Vagina (tissue), 2 donors: ENCODE measurements around the gene SHMT1. TPM values are rescaled to one million over a fixed set of nuclear protein-coding genes. Genes with fewer than 3 reads are reported as not detected.
"Not testable (repeated sequence)": the region's sequence is repeated elsewhere in the genome, so short reads cannot be mapped to it uniquely, and the experiment has no call there.

Experiments used
- DNase-seq, 2 donors: peaks; one replicate each; pipeline ENCODE4 v3.0.0-alpha.2; 2017; ENCODE audit errors: extremely low spot score in 2 of 2
- H3K27ac ChIP-seq: fragments of 200-600 bp; sonication (generic); one replicate; pipeline ENCODE4 v1.5.1; 2019
- H3K27me3 ChIP-seq: fragments of 200-600 bp; sonication (generic); one replicate; pipeline ENCODE4 v1.5.1; 2019
- H3K36me3 ChIP-seq, 2 donors: fragments of 200-600 bp; sonication (generic); one replicate each; pipeline ENCODE4 v1.5.1; 2017 to 2019
- H3K4me1 ChIP-seq: fragments of 200-600 bp; sonication (generic); one replicate; pipeline ENCODE4 v1.5.1; 2019
- H3K4me3 ChIP-seq, 2 donors: fragments of 200-600 bp; sonication (generic); 1 replicate in 1 of 2; 2 replicates in 1 of 2; pipeline ENCODE4 v1.5.1; 2016 to 2019
- H3K9me3 ChIP-seq: fragments of 200-600 bp; sonication (generic); one replicate; pipeline ENCODE4 v1.5.1; 2019
- POLR2A ChIP-seq, 2 donors: fragments of 450-650 bp; IDR thresholded peaks; one replicate each; pipeline ENCODE4 v1.6.1; 2017; ENCODE audit warnings: antibody characterized with exemption in 2 of 2, mild to moderate bottlenecking in 2 of 2, moderate library complexity in 2 of 2
- POLR2AphosphoS5 ChIP-seq, 2 donors: sonication (generic); formaldehyde crosslinking; IDR thresholded peaks; one replicate each; pipeline ENCODE4 v1.9.0; 2017; ENCODE audit warnings: antibody characterized with exemption in 2 of 2, mild to moderate bottlenecking in 2 of 2, low read depth in 1 of 2; ENCODE audit not compliant: insufficient read depth in 1 of 2
- intact Hi-C: fragments of 100-400 bp; cut with DNase I; formaldehyde crosslinking; loops from one replicate; pipeline ENCODE4 v1.15.1; 2023
- total RNA-seq: library from RNA; depleted of rRNA; stranded (reverse); fragments of >200 nt; gene quantifications from one replicate; pipeline ENCODE4 v1.2.3, GENCODE V29; 2016
- TF ChIP-seq, protein P1 (sequence below), 3 experiments: fragments of 450-650 bp in 2 of 3; fragments of 200-600 bp in 1 of 3; sonication (generic) in 1 of 3; IDR thresholded peaks; one replicate each; pipeline ENCODE4 v1.5.1; 2017 to 2019; ENCODE audit warnings: antibody characterized with exemption in 3 of 3, mild to moderate bottlenecking in 2 of 3, moderate library complexity in 2 of 3

SHMT1 gene
- total RNA-seq, 1 donor from 2014 or later = 31.4 TPM

DNA sequence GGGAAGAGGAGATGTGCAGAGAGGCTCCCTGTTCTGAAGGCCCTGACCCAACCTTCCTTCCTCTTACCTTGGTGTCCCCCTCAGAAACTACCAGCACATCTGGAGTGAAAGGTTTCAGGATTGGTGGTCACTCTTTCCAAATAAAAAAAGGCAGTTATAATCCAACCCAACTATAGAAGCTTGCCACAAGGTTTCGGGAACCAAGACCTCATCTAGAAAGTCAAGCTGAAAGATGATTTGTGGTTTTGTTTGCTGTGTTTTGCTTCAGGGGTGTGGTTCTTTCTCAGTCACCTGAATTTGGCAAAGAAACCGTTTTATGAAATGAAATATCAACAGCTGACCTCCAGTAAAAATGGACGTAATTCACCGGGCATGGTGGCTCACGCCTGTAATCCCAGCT lies 19.3 kb downstream of the SHMT1 start:
- no peaks in the 10 kb centered on the region for H3K4me1 ChIP-seq
- TF ChIP-seq, protein P1, sequence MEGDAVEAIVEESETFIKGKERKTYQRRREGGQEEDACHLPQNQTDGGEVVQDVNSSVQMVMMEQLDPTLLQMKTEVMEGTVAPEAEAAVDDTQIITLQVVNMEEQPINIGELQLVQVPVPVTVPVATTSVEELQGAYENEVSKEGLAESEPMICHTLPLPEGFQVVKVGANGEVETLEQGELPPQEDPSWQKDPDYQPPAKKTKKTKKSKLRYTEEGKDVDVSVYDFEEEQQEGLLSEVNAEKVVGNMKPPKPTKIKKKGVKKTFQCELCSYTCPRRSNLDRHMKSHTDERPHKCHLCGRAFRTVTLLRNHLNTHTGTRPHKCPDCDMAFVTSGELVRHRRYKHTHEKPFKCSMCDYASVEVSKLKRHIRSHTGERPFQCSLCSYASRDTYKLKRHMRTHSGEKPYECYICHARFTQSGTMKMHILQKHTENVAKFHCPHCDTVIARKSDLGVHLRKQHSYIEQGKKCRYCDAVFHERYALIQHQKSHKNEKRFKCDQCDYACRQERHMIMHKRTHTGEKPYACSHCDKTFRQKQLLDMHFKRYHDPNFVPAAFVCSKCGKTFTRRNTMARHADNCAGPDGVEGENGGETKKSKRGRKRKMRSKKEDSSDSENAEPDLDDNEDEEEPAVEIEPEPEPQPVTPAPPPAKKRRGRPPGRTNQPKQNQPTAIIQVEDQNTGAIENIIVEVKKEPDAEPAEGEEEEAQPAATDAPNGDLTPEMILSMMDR (IDR thresholded peaks at IDR 0.05) = no peak
- TF ChIP-seq POLR2A (IDR thresholded peaks at IDR 0.05) = no peak
- TF ChIP-seq POLR2AphosphoS5 (IDR thresholded peaks at IDR 0.05; ENCODE audit: insufficient read depth in 1 of 2, low read depth in 1 of 2) = no peak
- no peaks in the 10 kb centered on the region for H3K9me3 ChIP-seq
- H3K36me3 ChIP-seq = peaks cover 0 to 46% of the 10 kb centered on the region in 2 donors
- DNase-seq = no peak
- no peak overlapping the region for H3K4me3 ChIP-seq
- H3K27me3 ChIP-seq = no peaks in the 10 kb centered on the region
- H3K27ac ChIP-seq = no peak overlapping the region
- intact Hi-C loops = no loop called here

GRCh38 chr17:18339933-18340332 lies 23.4 kb downstream of the SHMT1 start:
- Histone ChIP-seq H3K4me1 (no peaks in the 10 kb centered on the region), H3K9me3 (no peaks in the 10 kb centered on the region), H3K27ac (no peak overlapping the region), H3K4me3 (no peak overlapping the region), H3K27me3 (no peaks in the 10 kb centered on the region), H3K36me3 (peaks cover 0 to 31% of the 10 kb centered on the region in 2 donors)
- TF ChIP-seq POLR2A (IDR thresholded peaks at IDR 0.05) (no peak), POLR2AphosphoS5 (IDR thresholded peaks at IDR 0.05; ENCODE audit: insufficient read depth in 1 of 2, low read depth in 1 of 2) (no peak)
- TF ChIP-seq, protein P1 (IDR thresholded peaks at IDR 0.05) = no peak
- no peak for DNase-seq
- intact Hi-C loops = no loop called here

DNA sequence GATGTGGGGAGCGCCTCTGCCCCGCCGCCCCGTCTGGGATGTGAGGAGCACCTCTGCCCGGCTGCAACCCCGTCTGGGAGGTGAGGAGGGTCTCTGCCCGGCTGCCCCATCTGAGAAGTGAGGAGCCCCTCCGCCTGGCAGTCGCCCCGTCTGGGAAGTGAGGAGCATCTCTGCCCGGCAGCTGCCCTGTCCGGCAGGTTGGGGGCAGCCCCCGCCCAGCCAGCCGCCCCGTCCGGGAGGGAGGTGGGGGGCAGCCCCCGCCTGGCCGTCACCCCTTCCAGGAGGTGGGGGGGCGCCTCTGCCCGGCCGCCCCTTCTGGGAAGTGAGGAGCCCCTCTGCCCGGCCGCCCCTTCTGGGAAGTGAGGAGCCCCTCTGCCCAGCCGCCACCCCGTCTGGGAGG lies 25.2 kb downstream of the SHMT1 start:
- intact Hi-C loops, DNase-seq, H3K27ac ChIP-seq, H3K9me3 ChIP-seq, H3K4me1 ChIP-seq, H3K27me3 ChIP-seq, H3K4me3 ChIP-seq: not testable (repeated sequence)
- H3K36me3 ChIP-seq = peaks cover 0 to 39% of the 10 kb centered on the region in 2 donors

DNA sequence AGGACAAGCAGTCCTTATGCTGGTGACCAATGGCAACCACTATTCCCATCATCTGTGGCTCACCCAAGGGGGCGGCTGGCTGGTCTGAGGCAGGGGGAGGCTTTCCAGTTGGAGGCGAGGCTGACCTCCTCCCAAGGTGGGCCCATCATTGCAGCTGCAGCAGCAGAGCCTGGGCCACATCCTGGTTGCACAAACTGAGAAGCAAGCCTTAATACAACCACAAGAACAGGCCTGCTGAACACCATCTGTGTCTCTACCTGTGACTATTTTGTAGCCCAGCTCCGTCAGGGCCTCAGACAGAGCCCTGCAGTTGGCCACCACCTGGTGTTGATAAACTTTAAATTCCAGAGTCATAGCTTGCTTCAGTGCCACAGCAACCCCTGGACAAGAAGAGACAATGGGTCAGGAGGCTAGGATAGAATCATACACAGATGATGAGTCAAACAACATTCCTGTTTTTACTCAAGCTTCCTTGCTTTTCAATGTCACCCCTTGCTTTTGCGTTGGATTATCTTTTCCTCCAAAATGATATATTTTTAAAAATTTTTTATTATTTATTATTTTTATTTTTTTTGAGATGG lies 30.4 kb downstream of the SHMT1 start:
- no peak for TF ChIP-seq POLR2A (IDR thresholded peaks at IDR 0.05)
- TF ChIP-seq, protein P1 (IDR thresholded peaks at IDR 0.05) = no peak
- no peak for TF ChIP-seq POLR2AphosphoS5 (IDR thresholded peaks at IDR 0.05; ENCODE audit: insufficient read depth in 1 of 2, low read depth in 1 of 2)
- Histone ChIP-seq H3K27ac (no peak overlapping the region), H3K4me1 (no peaks in the 10 kb centered on the region), H3K4me3 (no peak overlapping the region), H3K27me3 (no peaks in the 10 kb centered on the region), H3K36me3 (peaks cover 0 to 61% of the 10 kb centered on the region in 2 donors), H3K9me3 (no peaks in the 10 kb centered on the region)
- intact Hi-C loops = no loop called here
- no peak for DNase-seq

DNA sequence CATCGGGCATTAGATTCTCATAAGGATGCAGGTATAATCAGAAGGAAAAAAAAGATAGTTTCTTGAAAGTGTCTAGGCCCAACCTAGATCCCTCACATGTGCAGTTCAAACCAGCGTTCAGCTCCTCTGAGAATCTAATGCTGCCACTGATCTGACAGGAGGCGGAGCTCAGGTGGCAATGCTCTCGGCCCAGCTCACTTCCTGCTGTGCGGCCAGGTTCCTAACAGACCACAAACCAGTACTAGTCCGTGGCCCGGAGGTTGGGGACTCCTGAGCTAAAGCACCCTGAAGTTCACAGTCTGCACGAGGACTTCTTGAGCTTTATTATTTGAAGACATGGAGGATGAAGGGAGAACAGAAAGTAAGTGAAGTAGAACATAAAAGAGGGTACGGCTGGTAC lies 31.5 kb downstream of the SHMT1 start:
- Histone ChIP-seq H3K27me3 (no peaks in the 10 kb centered on the region), H3K4me3 (no peak overlapping the region), H3K27ac (no peak overlapping the region), H3K36me3 (peaks cover 0 to 60% of the 10 kb centered on the region in 2 donors), H3K9me3 (no peaks in the 10 kb centered on the region), H3K4me1 (no peaks in the 10 kb centered on the region)
- no peak for TF ChIP-seq POLR2A (IDR thresholded peaks at IDR 0.05)
- TF ChIP-seq POLR2AphosphoS5 (IDR thresholded peaks at IDR 0.05; ENCODE audit: insufficient read depth in 1 of 2, low read depth in 1 of 2) = no peak
- TF ChIP-seq, protein P1 (IDR thresholded peaks at IDR 0.05) = no peak
- intact Hi-C loops = no loop called here
- no peak for DNase-seq
